GM13977 (cell line): Measurements from ENCODE around the gene PKN2.

Experiments used
- DNase-seq: peaks from one replicate; pipeline ENCODE4 v3.0.0; 2012; ENCODE audit warnings: low spot score
- in situ Hi-C: fragments of 300-500 bp; cut with MboI; formaldehyde crosslinking; loops from one replicate; pipeline ENCODE4 v1.12.0; 2022; ENCODE audit warnings: low sequenced_read_pairs, low pct_unique_long_range_greater_than_20kb, mixed read lengths, inconsistent platforms; ENCODE audit not compliant: unreplicated experiment
- TF ChIP-seq, protein P1 (sequence below): IDR thresholded peaks from 2 replicates; pipeline ENCODE4 v1.5.1; 2012; ENCODE audit warnings: mild to moderate bottlenecking, control low read depth; ENCODE audit not compliant: insufficient read depth; ENCODE audit errors: extremely low read depth, missing control alignments

The PKN2 gene

GRCh38 chr1:88685259-88685620 lies 1.2 kb downstream of the PKN2 start:
- TF ChIP-seq, protein P1, sequence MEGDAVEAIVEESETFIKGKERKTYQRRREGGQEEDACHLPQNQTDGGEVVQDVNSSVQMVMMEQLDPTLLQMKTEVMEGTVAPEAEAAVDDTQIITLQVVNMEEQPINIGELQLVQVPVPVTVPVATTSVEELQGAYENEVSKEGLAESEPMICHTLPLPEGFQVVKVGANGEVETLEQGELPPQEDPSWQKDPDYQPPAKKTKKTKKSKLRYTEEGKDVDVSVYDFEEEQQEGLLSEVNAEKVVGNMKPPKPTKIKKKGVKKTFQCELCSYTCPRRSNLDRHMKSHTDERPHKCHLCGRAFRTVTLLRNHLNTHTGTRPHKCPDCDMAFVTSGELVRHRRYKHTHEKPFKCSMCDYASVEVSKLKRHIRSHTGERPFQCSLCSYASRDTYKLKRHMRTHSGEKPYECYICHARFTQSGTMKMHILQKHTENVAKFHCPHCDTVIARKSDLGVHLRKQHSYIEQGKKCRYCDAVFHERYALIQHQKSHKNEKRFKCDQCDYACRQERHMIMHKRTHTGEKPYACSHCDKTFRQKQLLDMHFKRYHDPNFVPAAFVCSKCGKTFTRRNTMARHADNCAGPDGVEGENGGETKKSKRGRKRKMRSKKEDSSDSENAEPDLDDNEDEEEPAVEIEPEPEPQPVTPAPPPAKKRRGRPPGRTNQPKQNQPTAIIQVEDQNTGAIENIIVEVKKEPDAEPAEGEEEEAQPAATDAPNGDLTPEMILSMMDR = no peak
- in situ Hi-C loops = no loop called here
- DNase-seq = no peak

GRCh38 chr1:88691540-88691939 lies 7.5 kb downstream of the PKN2 start:
- in situ Hi-C loops = no loop called here
- TF ChIP-seq, protein P1 = no peak
- no peak for DNase-seq

- in situ Hi-C loops = no loop called here
These were observed 11.7 kb downstream of the PKN2 start for GRCh38 chr1:88695781-88696180.

DNA sequence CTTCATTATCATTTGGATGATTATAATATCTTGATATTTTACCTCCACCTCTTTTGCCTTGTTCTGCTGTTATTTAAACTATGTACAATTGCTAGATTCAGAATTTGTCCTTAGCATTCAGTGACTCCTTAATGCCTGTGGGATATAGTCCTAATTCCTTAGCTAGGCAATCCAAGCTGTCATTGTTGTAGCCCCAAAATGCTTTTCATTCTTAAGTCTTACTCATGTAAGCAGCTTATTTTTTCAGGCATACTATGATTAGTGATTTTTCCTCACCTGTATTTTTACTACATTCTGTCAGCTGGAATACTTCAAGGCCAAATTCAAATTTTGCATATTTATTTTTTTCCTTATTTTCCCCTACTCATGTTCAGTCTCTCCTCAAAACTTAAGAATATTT lies 13.4 kb downstream of the PKN2 start:
- in situ Hi-C loops = no loop called here
- TF ChIP-seq, protein P1 = no peak
- no peak for DNase-seq

More at GRCh38 chr1:88695781-88696180, 11.7 kb downstream of the PKN2 start:
- TF ChIP-seq, protein P1 = no peak
- no peak for DNase-seq

GRCh38 chr1:88698140-88698539 lies 14.1 kb downstream of the PKN2 start:
- TF ChIP-seq, protein P1 = no peak
- no peak for DNase-seq
- in situ Hi-C loops = no loop called here

DNA sequence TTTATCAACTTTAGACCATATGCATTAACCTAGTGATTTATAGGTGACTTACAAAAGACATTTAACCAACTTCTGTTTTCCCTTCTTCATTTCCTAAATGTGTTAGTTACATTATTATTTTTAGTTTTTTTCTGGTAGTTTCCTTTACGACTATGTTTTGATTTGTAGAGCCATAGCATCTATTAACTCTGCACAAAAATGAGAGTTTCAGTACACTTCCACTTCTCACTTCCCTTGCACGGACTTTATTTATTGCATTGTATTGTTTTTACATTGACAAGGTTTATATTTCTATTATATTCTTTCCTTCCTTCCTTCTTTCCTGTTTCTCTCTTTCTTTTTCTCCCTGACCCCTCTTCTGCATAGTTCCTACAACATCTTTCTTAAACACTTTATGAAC lies 14.7 kb downstream of the PKN2 start:
- in situ Hi-C loops = no loop called here
- TF ChIP-seq, protein P1 = no peak
- DNase-seq = no peak
